Thyroid gland (tissue), 4 donors: ENCODE data around the gene DNPH1.

Experiments
- CTCF ChIP-seq, 6 experiments: fragments of 200-600 bp in 3 of 6; fragments of 450-650 bp in 3 of 6; sonication (generic) in 3 of 6; IDR thresholded peaks; one replicate each; pipeline ENCODE4 v1.5.1; 2016 to 2019; ENCODE audit warnings: antibody characterized with exemption in 6 of 6, mild to moderate bottlenecking in 2 of 6, inconsistent platforms in 1 of 6, moderate library complexity in 1 of 6
- POLR2A ChIP-seq, 2 donors: fragments of 450-650 bp; IDR thresholded peaks; one replicate each; pipeline ENCODE4 v1.6.1; 2017; ENCODE audit warnings: antibody characterized with exemption in 2 of 2, mild to moderate bottlenecking in 2 of 2, moderate library complexity in 1 of 2

GRCh38 chr6:43243664-43244321 lies 14.5 kb upstream of the DNPH1 start:
- TF ChIP-seq POLR2A (IDR thresholded peaks at IDR 0.05) (no peak), CTCF (IDR thresholded peaks at IDR 0.05) (no peak)
